UCSD-AML1 (cell line): ENCODE results near the gene IPCEF1.
"Not testable (repeated sequence)": the region's sequence is repeated elsewhere in the genome, so short reads cannot be mapped to it uniquely, and the experiment has no call there.

Source experiments
- DNase-seq: peaks from one replicate; lab custom pipeline; 2025; ENCODE audit not compliant: unreplicated experiment; lab: John Stamatoyannopoulos, UW

Gene IPCEF1

GRCh38 chr6:154249499-154250298 is 106.9 kb downstream of the IPCEF1 start:
- DNase-seq: no peak

- no peak for DNase-seq
Measured at GRCh38 chr6:154247119-154247861, 109.3 kb downstream of the IPCEF1 start.

GRCh38 chr6:154246723-154247118 is 109.9 kb downstream of the IPCEF1 start:
- no peak for DNase-seq

DNA sequence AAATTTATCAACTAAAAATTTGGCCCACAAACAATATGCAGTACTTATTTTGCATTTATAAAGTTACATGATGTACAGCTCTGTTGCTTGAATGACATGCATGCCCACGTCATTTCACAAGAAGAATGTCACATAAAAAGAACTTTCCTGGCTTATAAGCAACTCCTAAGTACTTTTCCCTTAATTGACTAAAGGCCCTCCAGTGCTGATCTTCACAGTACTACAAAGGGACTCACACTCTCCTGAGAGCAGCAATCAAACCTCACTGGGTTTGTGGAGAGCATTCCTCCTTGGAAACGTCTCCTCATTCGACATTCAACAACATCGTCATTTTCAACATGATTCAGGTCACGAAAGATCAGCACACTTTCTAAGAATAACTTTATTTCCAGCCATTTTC is 111.1 kb downstream of the IPCEF1 start:
- no peak for DNase-seq

DNA sequence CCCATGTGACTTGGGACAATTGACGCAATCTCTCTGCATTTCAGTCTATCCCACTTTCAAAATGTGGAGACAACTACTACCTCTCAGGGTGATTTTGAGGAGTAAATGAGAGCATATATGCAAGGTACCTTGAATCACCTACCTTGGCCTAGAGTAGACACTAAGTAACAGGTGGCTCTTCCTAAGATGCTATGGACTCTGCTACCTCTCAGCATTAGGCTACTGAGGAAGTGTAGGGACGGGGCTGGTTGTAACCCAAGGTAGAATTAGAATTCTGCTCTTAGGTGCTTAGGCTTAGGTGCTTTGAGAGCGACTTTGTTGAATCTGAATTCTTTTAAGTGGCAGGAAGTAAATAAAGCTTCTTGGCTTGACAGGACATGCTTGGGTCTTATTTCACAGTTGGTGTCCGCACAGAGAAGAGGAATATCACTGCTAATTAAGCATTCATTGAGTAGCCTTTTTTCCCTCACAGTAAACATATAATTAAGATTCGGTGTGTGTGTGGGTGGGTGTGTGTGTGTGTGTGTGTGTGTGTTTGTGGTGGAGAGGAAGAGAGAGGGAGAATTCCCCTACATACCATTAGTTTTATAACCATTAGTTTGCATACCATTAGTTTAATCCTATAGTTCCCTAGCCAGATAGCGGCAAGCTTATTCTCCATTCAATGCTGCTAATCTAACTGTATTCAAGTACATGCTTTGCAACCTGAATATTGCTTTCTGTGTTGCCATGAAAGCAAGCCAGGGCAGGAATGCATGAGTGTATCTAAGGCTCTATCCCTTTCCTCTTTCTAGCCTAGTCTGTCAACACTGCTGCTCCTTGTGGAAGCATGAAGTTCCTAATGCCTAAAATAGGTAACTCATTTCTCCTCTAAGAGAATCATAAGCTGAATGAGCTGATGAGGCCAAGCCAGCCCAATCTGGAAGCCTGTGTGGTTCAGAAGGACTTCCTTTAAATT is 112.5 kb downstream of the IPCEF1 start:
- DNase-seq: no peak

- no peak for DNase-seq
Measured at GRCh38 chr6:154242617-154243357, 113.8 kb downstream of the IPCEF1 start.

- DNase-seq: no peak
Measured at GRCh38 chr6:154241581-154241980, 115.0 kb downstream of the IPCEF1 start.

DNA sequence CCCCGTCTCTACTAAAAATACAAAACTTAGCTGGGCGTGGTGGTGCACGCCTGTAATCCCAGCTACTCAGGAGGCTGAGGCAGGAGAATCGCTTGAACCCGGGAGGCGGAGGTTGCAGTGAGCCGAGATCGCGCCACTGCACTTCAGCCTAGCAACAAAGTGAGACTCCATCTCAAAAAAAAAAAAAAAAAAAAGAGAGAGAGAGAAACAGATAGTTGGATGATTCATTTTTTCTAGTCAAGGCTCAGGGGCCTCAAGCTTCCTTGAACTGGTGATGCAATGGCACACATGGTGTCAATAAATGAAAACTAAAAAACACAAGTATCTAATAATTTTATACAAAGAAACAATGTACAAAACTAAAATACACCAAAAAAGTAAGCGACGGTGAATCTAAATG is 115.5 kb downstream of the IPCEF1 start:
- not testable (repeated sequence) for DNase-seq

DNA sequence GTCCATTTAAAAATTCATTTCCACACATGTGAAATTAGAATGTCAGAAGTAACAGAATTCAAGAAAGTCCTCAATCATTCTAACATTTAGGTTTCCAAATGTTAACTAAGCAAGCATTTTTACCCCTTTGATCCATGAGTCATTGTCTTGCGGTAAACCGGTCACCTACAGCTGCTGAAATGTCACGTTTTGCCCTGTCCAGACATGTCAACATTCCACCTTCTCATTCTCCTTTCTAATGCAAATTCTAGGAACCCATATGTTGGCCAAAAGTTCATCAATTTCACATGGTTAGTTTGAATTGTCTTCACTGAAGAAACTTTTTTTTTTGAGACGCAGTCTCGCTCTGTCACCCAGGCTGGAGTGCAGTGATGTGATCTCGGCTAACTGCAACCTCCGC is 117.2 kb downstream of the IPCEF1 start:
- DNase-seq: no peak

DNA sequence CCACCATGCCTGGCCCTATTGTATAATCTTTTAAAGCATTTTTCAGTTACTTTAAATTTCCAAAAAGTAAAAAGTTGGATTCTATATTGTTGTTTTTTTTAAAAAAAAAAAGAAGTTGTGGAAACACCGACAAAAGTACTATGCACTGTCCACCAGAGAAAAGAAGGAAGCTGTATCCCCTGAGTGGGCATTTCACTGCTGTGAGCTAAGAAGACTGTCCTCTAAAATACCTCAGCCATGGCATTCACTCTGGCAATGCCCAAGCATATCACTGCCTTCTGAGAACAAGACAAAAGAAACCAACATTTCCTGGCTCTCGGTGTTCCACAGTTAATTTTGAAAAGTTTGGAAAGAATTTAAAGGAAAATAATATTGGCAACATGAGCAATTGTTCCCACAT is 117.8 kb downstream of the IPCEF1 start:
- no peak for DNase-seq

DNA sequence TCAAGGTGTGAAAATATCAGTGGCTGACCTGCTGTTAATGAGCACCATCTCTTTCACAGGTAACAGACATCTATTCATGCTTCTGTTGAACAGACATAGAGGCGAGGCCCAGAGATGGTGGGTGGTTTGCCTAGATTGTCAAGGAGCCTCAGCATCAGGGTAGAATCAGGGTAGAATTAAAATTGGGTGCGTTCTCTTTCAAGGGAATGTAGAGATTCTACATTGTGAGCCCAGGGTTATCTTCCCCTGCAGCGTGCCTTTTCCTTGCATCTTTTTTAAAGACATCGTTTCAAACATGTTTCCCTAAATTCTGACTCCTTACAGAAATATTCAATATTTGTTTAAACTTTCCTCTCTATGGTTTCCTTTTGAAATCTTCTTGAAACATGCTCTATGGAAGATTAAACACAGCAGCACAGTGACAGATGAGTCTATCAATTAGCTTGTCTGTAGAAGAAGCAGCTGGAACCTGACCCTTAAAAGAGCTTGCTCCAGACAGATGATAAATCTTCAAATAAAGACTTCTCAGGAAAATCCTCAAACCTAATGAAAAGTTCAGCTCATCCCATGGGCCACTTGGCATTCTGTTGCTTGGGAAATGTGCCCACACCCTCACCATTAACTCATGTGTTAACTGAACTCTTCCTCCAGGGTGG is 119.8 kb downstream of the IPCEF1 start:
- DNase-seq: no peak

DNA sequence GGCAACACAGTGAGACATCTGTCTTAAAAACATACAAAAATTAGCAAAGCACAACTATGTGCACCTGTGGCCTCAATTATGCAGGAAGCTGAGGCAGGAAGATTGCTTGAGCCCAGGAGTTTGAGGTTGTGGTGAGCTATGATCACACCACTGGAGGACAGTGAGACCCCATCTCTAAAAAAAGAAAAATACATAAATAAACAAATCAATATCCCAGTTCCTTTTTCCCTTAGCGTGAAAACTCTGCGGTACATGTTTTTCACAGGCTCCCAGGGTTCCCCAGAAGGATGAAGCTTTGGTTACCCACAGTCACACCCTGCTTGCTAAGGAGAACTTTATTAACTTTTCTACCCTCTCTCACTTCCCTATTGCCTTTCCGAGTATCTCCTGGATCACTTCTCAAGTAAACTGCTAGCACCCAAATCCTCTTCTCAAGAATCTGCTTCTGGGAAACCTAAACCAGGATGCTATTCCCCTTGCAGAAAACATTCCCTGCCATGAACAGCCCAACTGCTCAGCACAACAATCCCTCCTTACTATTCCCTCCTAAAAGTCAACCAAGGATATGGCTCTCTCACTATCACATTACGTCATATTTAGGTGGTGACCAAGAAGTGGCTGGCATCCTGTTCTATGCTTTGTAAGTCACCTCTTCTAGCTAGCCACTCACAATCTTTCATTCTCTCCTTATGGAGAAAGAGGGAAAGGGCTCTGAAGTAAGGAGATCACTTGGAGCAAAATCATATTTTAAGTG is 122.4 kb downstream of the IPCEF1 start:
- no peak for DNase-seq

DNA sequence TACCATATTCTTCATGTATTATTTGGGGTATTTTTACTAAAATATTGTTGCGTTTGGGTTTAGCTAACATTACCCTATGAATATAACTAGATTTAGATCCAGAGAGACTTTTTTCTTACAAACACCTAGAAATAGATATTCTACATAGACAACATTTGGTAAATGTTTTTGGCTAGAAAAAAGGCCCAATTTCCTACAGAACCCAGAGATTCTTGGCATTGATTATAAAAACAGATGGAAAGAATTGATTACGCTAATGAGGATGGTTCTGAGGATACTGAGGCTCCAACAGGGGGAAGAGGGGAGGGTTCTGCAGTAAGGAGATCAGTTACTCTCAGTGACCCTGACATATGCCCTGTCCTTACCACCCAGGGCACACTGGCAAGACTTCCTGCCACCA is 123.2 kb downstream of the IPCEF1 start:
- no peak for DNase-seq

DNA sequence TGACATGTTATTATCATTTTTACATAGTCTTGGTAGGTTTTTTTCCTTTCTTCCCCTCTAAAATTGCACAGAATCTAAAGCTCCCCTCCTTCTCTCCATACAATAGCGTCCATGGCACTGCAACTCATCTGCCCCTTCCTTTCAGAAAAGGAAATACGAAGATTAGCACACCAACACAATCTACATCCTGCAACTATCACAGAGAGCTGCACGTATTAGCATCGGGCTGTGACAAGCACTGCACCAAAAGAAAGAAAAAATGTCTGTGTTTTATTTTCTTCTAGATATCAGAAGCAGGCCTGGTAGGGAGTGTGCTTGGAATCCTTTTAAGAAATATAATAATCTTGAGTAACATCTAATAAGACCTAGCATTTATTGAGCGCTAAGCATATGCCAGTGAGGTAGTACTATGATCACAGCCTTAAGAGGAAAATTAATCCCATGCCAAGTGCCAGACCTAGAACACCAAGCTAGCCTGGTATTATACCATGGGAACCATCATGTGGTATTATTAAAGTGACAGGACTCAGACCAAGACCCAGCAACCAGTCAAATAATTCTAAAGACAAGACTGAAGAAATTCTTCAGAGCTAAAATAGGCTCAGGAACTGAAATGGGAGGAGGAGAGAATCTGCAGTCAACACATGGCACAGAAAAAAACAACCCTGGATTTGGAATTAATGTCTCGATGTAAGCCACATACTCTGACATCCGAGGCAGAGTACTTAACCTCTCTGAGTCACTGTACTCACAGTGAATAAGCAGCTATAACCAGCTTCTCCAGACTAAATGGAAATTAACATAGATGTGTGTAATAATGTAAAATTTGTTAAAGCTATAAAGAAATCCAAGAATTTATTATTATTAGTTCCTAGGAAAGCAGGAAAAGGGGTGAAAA is 124.3 kb downstream of the IPCEF1 start:
- no peak for DNase-seq

DNA sequence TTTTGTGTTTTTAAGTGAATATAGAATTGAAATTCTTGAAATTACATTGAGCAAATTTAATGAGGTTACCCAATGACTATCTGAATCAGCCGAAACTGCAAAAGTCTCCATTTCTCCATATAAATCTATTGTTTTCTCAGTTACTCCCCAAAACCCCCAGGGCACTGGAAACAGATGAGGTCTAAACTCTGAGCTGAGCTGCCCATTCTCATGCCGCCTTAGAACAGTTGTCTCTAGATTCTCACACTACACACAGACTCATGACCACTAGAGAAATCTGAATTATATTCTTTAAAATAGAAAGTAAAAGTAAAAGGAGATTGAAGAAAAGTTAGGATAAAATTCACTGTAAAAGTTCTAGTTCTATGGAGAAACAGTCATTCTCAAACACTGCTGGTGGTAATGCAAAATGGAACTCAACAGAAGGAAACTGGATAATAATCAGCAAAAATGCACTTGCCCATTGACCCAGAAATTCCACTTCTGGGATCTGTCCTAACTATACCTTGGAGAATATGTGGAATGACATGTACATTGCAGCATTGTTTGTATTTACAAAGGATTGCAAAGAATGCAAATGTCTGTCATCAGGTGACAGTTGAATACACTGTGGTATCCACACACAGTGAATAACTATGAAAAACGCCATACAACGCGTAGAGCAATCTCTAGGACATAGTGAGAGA is 125.5 kb downstream of the IPCEF1 start:
- DNase-seq: no peak

DNA sequence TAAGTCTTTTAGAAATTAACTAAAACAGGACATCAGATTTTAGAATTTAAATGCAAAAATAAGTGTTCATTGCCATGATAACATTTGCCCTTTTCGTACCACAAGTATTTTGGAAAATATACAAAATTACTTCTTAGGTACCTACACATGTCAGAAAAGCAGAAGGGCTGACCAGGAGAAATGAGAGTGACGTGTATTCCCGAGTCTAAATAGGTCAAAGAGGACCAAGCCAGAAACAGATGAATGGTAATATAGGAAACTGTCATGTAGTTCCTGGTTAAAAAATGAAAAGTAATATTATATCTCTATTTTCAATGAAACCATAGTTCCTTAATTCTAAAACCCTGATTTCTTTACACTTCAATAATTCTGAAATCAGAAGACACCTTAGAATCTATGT is 126.2 kb downstream of the IPCEF1 start:
- DNase-seq: no peak

DNA sequence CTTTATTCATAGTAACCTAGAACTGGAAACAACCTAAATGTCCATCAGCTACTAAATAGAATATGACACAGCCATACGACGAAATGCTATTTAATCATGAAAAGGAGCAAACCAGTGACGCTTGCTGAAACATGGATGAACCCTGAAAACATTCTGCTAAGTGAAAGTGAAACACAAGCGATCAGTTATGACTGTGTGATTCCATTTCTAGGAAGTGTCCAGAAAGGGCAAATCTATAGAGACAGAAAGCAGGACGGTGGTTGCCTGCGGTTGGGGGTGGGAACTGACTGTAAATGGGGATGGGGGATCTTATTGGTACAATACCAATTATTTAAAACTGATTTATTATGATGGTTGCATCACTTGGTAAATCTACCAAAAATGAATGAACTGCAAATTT is 126.8 kb downstream of the IPCEF1 start:
- no peak for DNase-seq

DNA sequence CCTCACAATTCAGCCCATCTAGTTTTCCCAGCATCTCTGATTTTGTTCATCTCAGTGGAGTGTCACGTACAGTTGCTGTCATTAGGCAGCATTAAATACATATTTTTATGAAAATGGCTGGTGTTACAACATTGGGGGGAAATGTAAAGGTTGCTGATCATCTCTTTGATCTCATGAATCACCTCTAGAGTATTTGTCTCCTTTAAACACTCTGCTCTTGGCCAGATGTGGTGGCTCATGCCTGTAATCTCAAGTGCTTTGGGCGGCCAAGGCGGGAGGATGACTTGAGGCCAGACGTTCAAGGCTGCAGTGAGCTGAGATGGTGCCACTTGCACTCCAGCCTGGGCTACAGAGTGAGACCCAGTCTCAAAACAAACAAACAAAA is 128.1 kb downstream of the IPCEF1 start:
- DNase-seq: no peak
